ENCODE measurements around the gene IL10RB.

GRCh38 chr21:33278721-33279120 lies 12.6 kb downstream of the IL10RB start:
- TF ChIP-seq CTCF (IDR thresholded peaks at IDR 0.05) (no peak), POLR2AphosphoS5 (IDR thresholded peaks at IDR 0.05) (no peak), POLR2A (IDR thresholded peaks at IDR 0.05) (no peak)

All from transverse colon (tissue), 4 donors.